ENCODE measurements around the gene GPS2. TPM values are rescaled to one million over a fixed set of nuclear protein-coding genes. Genes with fewer than 3 reads are reported as not detected.

Gene GPS2
- total and polyA plus RNA-seq, 2 experiments from 2014 or later, result 83.4 to 122 TPM

DNA sequence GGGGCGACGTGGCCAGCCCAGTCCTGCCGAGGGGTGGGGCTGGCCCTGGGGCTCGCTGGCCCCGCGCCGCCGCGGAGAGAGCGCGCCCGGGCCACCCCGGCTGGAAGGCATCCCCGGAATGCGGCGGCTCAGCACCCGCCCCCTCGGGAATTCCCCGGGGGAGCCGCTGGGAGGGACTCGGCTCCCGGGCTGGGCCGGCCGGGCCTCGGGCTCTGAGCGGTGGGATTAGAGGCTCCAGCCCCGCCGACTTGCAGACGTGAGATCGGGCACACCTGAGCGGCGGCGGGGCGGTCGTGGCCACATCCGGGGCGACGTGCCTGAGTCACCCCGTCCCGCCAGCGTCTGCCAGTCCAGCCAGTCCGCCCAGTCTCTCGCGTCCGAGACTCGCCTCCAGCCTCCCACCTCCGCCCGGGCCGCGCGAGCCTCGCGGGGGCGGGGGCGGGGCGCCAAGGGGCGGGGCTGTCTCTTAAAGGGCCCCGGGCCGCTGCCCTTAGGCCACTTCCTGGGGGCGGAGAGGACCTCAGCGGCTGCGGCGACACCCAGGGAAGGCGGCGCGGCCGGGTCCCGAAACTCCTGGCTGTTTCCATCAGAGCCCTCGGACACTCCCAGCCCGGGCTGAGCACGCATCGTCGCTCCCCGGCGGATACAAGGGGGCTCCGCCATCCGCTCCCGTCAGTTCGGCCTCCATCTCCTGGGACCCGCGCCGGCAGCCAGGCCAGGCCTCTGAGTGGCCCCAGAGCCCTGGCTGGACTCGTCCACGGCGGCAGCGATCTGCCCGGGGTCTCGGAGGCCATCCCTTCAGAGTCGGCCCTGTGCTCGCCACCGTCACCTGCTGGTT, 36.7 kb upstream of the GPS2 start, which contains the start of gene KCTD11:
Gene KCTD11, plus strand, starts transcription at position 498 of the 838 bp plus-strand sequence.
- Mint-ChIP-seq H3K4me1 (peaks cover 34% of the 10 kb centered on the region), H3K27me3 (ENCODE audit: insufficient read depth, low read depth, poor library complexity) (peaks cover 47% of the 10 kb centered on the region), H3K9me3 (no peaks in the 10 kb centered on the region), H3K36me3 (ENCODE audit: low read depth) (peaks cover 4% of the 10 kb centered on the region; the same call in 1 of the 3 replicates), H3K4me3 (peak within 1 kb of the TSS; percentile 82), H3K27ac (peak within 1 kb of the TSS; percentile 42; the same call in 1 of the 2 replicates)
- TF ChIP-seq EZH2 (IDR thresholded peaks at IDR 0.05; ENCODE audit: low read depth, unreplicated experiment) (no peak), NANOG (IDR thresholded peaks at IDR 0.05; ENCODE audit: borderline replicate concordance) (no peak), ZNF462 (CRISPR knock-in tag; IDR thresholded peaks at IDR 0.05) (no peak), STAT1 (IDR thresholded peaks at IDR 0.05; ENCODE audit: unreplicated experiment) (no peak), CREB1 (CRISPR knock-in tag; IDR thresholded peaks at IDR 0.05; ENCODE audit: low read depth) (0 out of 2 replicates have a peak, but pooled peaks have one; percentile 8), EZH2phosphoT487 (IDR thresholded peaks at IDR 0.05; ENCODE audit: unreplicated experiment) (no peak), JUNB (IDR thresholded peaks at IDR 0.05; ENCODE audit: unreplicated experiment) (no peak), ZNF114 (CRISPR knock-in tag; IDR thresholded peaks at IDR 0.05) (no peak), REST (IDR thresholded peaks at IDR 0.05; ENCODE audit: unreplicated experiment) (no peak), ZNF331 (CRISPR knock-in tag; IDR thresholded peaks at IDR 0.05; ENCODE audit: low read depth) (no peak), ETS1 (IDR thresholded peaks at IDR 0.05) (no peak), POLR2AphosphoS5 (IDR thresholded peaks at IDR 0.05; ENCODE audit: low read depth) (peak; percentile 65; the same call in 1 of the 2 replicates)
- TF ChIP-seq, protein P1, sequence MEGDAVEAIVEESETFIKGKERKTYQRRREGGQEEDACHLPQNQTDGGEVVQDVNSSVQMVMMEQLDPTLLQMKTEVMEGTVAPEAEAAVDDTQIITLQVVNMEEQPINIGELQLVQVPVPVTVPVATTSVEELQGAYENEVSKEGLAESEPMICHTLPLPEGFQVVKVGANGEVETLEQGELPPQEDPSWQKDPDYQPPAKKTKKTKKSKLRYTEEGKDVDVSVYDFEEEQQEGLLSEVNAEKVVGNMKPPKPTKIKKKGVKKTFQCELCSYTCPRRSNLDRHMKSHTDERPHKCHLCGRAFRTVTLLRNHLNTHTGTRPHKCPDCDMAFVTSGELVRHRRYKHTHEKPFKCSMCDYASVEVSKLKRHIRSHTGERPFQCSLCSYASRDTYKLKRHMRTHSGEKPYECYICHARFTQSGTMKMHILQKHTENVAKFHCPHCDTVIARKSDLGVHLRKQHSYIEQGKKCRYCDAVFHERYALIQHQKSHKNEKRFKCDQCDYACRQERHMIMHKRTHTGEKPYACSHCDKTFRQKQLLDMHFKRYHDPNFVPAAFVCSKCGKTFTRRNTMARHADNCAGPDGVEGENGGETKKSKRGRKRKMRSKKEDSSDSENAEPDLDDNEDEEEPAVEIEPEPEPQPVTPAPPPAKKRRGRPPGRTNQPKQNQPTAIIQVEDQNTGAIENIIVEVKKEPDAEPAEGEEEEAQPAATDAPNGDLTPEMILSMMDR (conservative IDR thresholded peaks at IDR 0.05; ENCODE audit: low read depth in 2 of 2), result peak in 1 of 2 experiments; percentile 73; a peak in 3 of 4 replicates
- peaks cover 18% of the 10 kb centered on the region for H3F3A ChIP-seq (replicated peaks; ENCODE audit: low read depth)
- peak within 1 kb of the TSS; percentile 96 for H3K4me3 ChIP-seq
- DNase-seq (ENCODE audit: low spot score), result peak; percentile 94
- H2AFZ ChIP-seq, result peak within 1 kb of the TSS; percentile 69
- peak within 1 kb of the TSS; percentile 99 for H3K4me2 ChIP-seq
- H3K79me2 ChIP-seq (replicated peaks; ENCODE audit: insufficient read depth), result no peaks in the 10 kb centered on the region
- no peaks in the 10 kb centered on the region; the same call in 1 of the 2 replicates for H4K20me1 ChIP-seq (replicated peaks; ENCODE audit: insufficient read depth)
- peak within 1 kb of the TSS; percentile 97 for H3K27ac ChIP-seq (ENCODE audit: low read depth)
- peaks cover 23% of the 10 kb centered on the region for H3K4me1 ChIP-seq (ENCODE audit: insufficient read depth)
- H3K36me3 ChIP-seq (ENCODE audit: insufficient read depth), result no peaks in the 10 kb centered on the region
- no peaks in the 10 kb centered on the region for H3K27me3 ChIP-seq (ENCODE audit: insufficient read depth)
- H3K9me2 ChIP-seq (ENCODE audit: insufficient read depth), result no peaks in the 10 kb centered on the region
- peak; percentile 63 for ATAC-seq
